D721Med (cell line): Measurements from ENCODE around the gene FAM20C.

Source experiments
- DNase-seq: peaks from one replicate; pipeline ENCODE4 v3.0.0; 2011; ENCODE audit warnings: low spot score; ENCODE audit not compliant: insufficient read length
- FAIRE-seq: peaks from 2 replicates; lab custom pipeline; 2011; peaks lifted over from hg19 to GRCh38; lab: Jason Lieb, UNC
- CTCF ChIP-seq: IDR thresholded peaks from 2 replicates; pipeline ENCODE4 v1.5.1; 2012; ENCODE audit warnings: mild to moderate bottlenecking, control low read depth; ENCODE audit not compliant: insufficient read depth; ENCODE audit errors: missing control alignments

Gene FAM20C

GRCh38 chr7:220151-220841 lies 27.9 kb downstream of the FAM20C start:
- no peak for TF ChIP-seq CTCF
- no peak for DNase-seq
- FAIRE-seq: no peak

GRCh38 chr7:221978-222715 lies 29.8 kb downstream of the FAM20C start:
- no peak for TF ChIP-seq CTCF
- FAIRE-seq (no peak), DNase-seq (no peak)

- TF ChIP-seq CTCF: no peak
- FAIRE-seq: no peak
- DNase-seq: no peak
Observed at GRCh38 chr7:222716-223041, 30.3 kb downstream of the FAM20C start.

GRCh38 chr7:223118-223800 lies 30.9 kb downstream of the FAM20C start:
- DNase-seq (no peak), FAIRE-seq (no peak)
- TF ChIP-seq CTCF: no peak

GRCh38 chr7:223861-224260 lies 31.5 kb downstream of the FAM20C start:
- TF ChIP-seq CTCF: no peak
- no peak for FAIRE-seq
- no peak for DNase-seq

GRCh38 chr7:226281-226895 lies 34.0 kb downstream of the FAM20C start:
- no peak for FAIRE-seq

More at GRCh38 chr7:226281-226895, 34.0 kb downstream of the FAM20C start:
- no peak for TF ChIP-seq CTCF
- no peak for DNase-seq
